Activated CD4-positive, alpha-beta T cell treated with anti-CD3 and anti-CD28 coated beads, Interleukin-2, amount 50 U/mL, for 16 hours (primary cell): ENCODE measurements around the gene CFAP20.

Experiments used
- DNase-seq: peaks from one replicate; pipeline ENCODE4 v3.0.0-alpha.2; 2020

The CFAP20 gene

GRCh38 chr16:58129097-58129936 lies at the start of gene CFAP20:
TSS of gene CFAP20 (minus strand) at chr16:58129381. CDS start at chr16:58129115, 266 bp downstream.
- peak; percentile 99 for DNase-seq

- DNase-seq, result no peak
These were observed 48.2 kb upstream of the CFAP20 start for GRCh38 chr16:58177353-58177710.

- no peak for DNase-seq
These were observed 47.6 kb upstream of the CFAP20 start for GRCh38 chr16:58176608-58177352.

GRCh38 chr16:58170223-58170622 lies 41.0 kb upstream of the CFAP20 start:
- no peak for DNase-seq

GRCh38 chr16:58160855-58161254 lies 31.7 kb upstream of the CFAP20 start:
- no peak for DNase-seq

- DNase-seq, result no peak
These were observed 29.5 kb upstream of the CFAP20 start for GRCh38 chr16:58158725-58159124.

GRCh38 chr16:58157951-58158540 lies 28.9 kb upstream of the CFAP20 start:
- DNase-seq, result no peak

GRCh38 chr16:58157239-58157638 lies 28.1 kb upstream of the CFAP20 start:
- no peak for DNase-seq

GRCh38 chr16:58155839-58156238 lies 26.7 kb upstream of the CFAP20 start:
- no peak for DNase-seq

GRCh38 chr16:58154345-58154744 lies 25.2 kb upstream of the CFAP20 start:
- DNase-seq, result no peak

GRCh38 chr16:58152246-58152868 lies 23.2 kb upstream of the CFAP20 start:
- no peak for DNase-seq

GRCh38 chr16:58148526-58148925 lies 19.3 kb upstream of the CFAP20 start:
- DNase-seq, result no peak

- DNase-seq, result no peak
These were observed 18.9 kb upstream of the CFAP20 start for GRCh38 chr16:58148099-58148498.

- no peak for DNase-seq
These were observed 9.7 kb upstream of the CFAP20 start for GRCh38 chr16:58138852-58139251.

- DNase-seq, result no peak
These were observed 8.4 kb upstream of the CFAP20 start for GRCh38 chr16:58137581-58137980.

- no peak for DNase-seq
These were observed 477 bp downstream of the CFAP20 start for GRCh38 chr16:58128711-58129096.

GRCh38 chr16:58128181-58128631 lies 975 bp downstream of the CFAP20 start:
- no peak for DNase-seq

GRCh38 chr16:58127634-58128033 lies 1.5 kb downstream of the CFAP20 start:
- DNase-seq, result no peak

- DNase-seq, result peak; percentile 47
These were observed 2.1 kb downstream of the CFAP20 start for GRCh38 chr16:58127033-58127556.

- DNase-seq, result no peak
These were observed 2.7 kb downstream of the CFAP20 start for GRCh38 chr16:58126451-58126961.

- no peak for DNase-seq
These were observed 3.3 kb downstream of the CFAP20 start for GRCh38 chr16:58125781-58126335.

- DNase-seq, result no peak
These were observed 4.1 kb downstream of the CFAP20 start for GRCh38 chr16:58125041-58125440.

- DNase-seq, result no peak
These were observed 4.6 kb downstream of the CFAP20 start for GRCh38 chr16:58124601-58124915.
